RWPE1 (cell line): ENCODE measurements around the gene FBXO30.

Experiments
- CTCF ChIA-PET: fragments of 350-600 bp; sonication (Branson Sonifier 250); formaldehyde crosslinking; extraction: SDS; loops from one replicate; lab custom pipeline; 2021; lab: Yijun Ruan, JAX
- POLR2A ChIA-PET: fragments of 400-600 bp; formaldehyde crosslinking; extraction: SDS; loops from one replicate; lab custom pipeline; 2020; ENCODE audit warnings: antibody characterized with exemption; ENCODE audit not compliant: low non-redundant PET; lab: Yijun Ruan, JAX
- DNase-seq: peaks from one replicate; pipeline ENCODE4 v3.0.0; 2012; ENCODE audit warnings: low spot score
- H3K27ac ChIP-seq: fragments of 450-650 bp; 2 replicates; pipeline ENCODE4 v1.5.1; 2017
- TF ChIP-seq, protein P1 (sequence below): fragments of 450-650 bp; conservative IDR thresholded peaks from 2 replicates; pipeline ENCODE4 v1.5.1; 2017; ENCODE audit warnings: low read depth, mild to moderate bottlenecking

The FBXO30 gene

DNA sequence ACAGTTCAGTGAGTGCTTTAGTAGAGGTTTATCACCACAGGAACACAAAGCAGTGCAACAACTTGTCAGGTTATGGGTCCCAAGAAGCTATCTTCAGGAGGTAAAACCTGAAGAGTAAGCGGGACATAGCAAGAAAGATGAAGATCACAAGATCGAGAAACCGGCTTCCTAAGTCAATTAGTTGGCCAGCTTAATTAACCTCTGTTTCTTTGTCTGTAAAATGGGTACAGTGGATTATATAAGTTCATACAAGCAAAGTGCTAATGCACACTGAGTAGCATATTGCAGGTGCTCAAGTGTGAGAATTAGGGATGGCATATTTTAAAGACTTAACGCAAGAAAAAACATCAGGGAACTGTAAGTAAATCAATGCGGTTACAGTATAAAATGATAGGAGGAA lies 12.5 kb downstream of the FBXO30 start:
- ChIA-PET CTCF (no interaction called here), POLR2A (no interaction called here)
- TF ChIP-seq, protein P1, sequence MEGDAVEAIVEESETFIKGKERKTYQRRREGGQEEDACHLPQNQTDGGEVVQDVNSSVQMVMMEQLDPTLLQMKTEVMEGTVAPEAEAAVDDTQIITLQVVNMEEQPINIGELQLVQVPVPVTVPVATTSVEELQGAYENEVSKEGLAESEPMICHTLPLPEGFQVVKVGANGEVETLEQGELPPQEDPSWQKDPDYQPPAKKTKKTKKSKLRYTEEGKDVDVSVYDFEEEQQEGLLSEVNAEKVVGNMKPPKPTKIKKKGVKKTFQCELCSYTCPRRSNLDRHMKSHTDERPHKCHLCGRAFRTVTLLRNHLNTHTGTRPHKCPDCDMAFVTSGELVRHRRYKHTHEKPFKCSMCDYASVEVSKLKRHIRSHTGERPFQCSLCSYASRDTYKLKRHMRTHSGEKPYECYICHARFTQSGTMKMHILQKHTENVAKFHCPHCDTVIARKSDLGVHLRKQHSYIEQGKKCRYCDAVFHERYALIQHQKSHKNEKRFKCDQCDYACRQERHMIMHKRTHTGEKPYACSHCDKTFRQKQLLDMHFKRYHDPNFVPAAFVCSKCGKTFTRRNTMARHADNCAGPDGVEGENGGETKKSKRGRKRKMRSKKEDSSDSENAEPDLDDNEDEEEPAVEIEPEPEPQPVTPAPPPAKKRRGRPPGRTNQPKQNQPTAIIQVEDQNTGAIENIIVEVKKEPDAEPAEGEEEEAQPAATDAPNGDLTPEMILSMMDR: no peak
- H3K27ac ChIP-seq: no peak overlapping the region
- no peak for DNase-seq

DNA sequence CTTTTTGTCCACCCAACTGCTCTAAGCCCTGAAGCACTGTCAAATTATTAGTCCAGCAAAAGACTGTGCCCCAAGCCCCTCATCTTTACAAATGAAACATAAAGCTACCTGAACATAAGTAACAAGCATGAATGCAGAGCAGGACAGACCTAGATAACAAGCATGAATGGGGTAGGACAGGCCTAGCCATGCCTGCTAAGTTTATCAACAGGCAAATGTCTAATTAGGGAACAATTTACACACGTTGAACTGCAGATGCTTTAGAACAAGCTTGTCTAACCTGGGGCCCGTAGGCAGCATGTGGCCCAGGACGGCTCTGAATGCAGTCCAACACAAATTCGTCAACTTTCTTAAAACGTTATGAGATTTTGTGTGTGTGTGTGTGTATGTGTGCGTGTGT lies 13.6 kb downstream of the FBXO30 start:
- CTCF ChIA-PET: no interaction called here
- POLR2A ChIA-PET: no interaction called here

DNA sequence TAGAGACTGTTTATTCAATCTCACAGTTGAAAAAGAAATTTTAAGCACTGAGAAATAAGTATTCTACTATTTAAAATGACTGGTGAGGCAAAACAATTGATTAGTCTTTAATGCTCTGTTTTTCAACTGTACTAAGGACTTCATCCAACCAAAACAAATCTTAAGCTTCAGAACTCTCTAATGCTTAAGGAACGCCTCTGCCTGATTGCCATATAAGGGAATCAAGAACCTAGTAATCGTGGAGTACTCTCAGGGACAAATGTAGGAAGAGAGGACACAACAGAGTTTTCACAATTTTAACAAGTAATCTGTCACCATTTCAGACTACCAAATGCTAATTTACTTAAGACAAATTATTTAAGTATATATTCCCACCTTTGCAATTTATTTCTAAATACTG lies 16.1 kb downstream of the FBXO30 start:
- ChIA-PET CTCF (no interaction called here), POLR2A (no interaction called here)
- no peak overlapping the region for H3K27ac ChIP-seq
- no peak for DNase-seq
- TF ChIP-seq, protein P1: no peak

More for the DNA sequence above, 13.6 kb downstream of the FBXO30 start:
- TF ChIP-seq, protein P1: no peak
- no peak for DNase-seq
- H3K27ac ChIP-seq: no peak overlapping the region

DNA sequence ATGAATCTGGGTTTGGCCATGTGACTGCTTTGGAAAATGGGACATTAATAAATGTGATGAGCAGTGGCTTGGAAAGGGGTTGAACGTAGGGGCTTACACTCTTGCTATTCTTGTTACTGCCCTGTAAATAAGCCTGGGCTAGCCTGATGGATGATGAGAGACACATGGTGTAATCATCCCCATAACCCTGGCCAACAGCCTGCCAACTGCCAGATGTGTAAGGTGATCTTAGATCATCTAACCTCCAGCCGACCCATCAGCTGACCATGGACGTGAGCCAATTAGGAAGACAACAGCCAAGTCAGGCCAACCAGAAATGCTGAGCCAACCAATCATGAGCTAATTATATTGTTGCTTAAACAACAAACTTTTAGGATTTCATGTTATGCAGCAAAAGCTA lies 25.2 kb downstream of the FBXO30 start:
- ChIA-PET CTCF (no interaction called here), POLR2A (no interaction called here)
- no peak for DNase-seq
- TF ChIP-seq, protein P1: no peak
- H3K27ac ChIP-seq: no peak overlapping the region

DNA sequence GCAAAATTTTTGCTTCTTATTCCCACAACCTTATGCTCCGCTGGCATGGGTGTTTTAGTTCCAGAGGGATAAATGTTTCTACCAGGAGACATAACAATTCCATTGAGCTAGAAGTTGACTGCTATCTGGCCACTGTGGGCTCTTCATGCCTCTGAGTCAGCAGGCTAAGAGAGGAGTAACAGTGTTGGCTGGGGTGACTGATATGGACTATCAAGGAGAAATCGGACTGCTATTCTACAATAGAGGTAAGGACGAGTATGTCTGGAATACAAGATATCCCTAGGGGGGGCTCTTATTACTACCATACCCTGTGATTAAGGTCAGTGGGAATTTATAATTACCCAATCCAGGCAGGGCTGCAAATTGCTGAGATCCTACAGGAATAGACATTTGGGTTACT lies 26.9 kb downstream of the FBXO30 start:
- H3K27ac ChIP-seq: no peak overlapping the region
- POLR2A ChIA-PET: no interaction called here
- CTCF ChIA-PET: no interaction called here
- no peak for DNase-seq
- TF ChIP-seq, protein P1: no peak

DNA sequence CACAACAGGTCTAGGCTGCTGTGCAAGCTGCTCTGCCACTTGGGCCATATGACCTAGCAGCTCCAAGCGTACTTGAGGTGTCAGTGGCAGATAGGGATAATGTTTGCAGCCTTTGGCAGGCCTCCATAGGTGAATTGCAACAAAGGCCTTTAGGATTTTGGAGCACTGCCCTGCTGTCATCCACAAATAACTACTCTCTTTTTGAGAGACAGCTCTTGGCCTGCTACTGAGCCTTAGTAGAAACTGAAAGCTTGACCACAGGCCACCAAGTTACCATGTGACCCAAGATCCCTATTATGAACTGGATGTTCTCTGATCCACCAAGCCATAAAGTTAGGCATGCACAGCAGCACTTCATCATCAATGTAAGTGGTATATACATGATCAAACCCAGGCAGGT lies 29.9 kb downstream of the FBXO30 start:
- no peak overlapping the region for H3K27ac ChIP-seq
- ChIA-PET CTCF (no interaction called here), POLR2A (no interaction called here)
- TF ChIP-seq, protein P1: no peak
- no peak for DNase-seq

DNA sequence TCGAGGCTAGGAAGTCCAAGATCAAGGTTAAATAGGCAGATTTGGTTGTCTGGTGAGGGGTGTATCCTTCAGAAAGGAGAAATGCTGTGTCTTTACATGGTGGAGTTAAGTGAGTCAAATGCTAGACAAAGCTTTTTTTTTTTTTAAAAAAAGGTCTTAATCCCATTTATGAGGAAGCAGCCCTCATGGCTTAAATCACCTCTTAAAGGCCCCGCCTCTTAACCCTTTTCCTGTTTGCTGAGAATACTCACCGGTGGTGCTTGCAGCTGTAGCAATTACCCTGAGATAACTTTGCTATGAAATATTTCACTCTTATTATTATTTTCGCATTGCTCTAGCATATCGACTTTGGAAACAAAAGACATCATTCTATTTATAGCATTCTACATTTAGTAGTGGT lies 30.8 kb downstream of the FBXO30 start:
- no peak overlapping the region for H3K27ac ChIP-seq
- DNase-seq: no peak
- CTCF ChIA-PET: no interaction called here
- TF ChIP-seq, protein P1: no peak
- POLR2A ChIA-PET: no interaction called here
